Thoracic aorta (tissue), 2 donors: ENCODE measurements around the gene SLC9A8. TPM values are rescaled to one million over a fixed set of nuclear protein-coding genes. Genes with fewer than 3 reads are reported as not detected.

Source experiments
- ATAC-seq: fragments of 150-250 bp; one replicate; pipeline ENCODE4 v1.8.0; 2017; ENCODE audit warnings: low read depth; ENCODE audit not compliant: insufficient number of reproducible peaks, low FRiP score
- DNase-seq: peaks from one replicate; pipeline ENCODE4 v3.0.0-alpha.2; 2020; ENCODE audit warnings: low spot score
- H3K27ac ChIP-seq, 2 donors: fragments of 200-600 bp; sonication (generic); 1 replicate in 1 of 2; 2 replicates in 1 of 2; pipeline ENCODE4 v1.5.1; 2016; ENCODE audit warnings: mild to moderate bottlenecking in 2 of 2, moderate library complexity in 2 of 2
- H3K27me3 ChIP-seq: fragments of 200-600 bp; sonication (generic); replicated peaks from 2 replicates; pipeline ENCODE4 v1.6.0; 2016; ENCODE audit warnings: mild to moderate bottlenecking; ENCODE audit not compliant: insufficient read depth
- H3K36me3 ChIP-seq: fragments of 200-600 bp; sonication (generic); one replicate; pipeline ENCODE4 v1.5.1; 2016
- H3K4me1 ChIP-seq, 2 donors: fragments of 200-600 bp; sonication (generic); 1 replicate in 1 of 2; 2 replicates in 1 of 2; pipeline versions ENCODE4 v1.5.1 to v1.6.0; 2016; ENCODE audit warnings: low read depth in 2 of 2, mild to moderate bottlenecking in 1 of 2; ENCODE audit not compliant: control insufficient read depth in 1 of 2
- H3K4me3 ChIP-seq: fragments of 200-600 bp; sonication (generic); 2 replicates; pipeline ENCODE4 v1.5.1; 2016; ENCODE audit warnings: mild to moderate bottlenecking
- H3K9me3 ChIP-seq: fragments of 200-600 bp; sonication (generic); 2 replicates; pipeline ENCODE4 v1.5.1; 2016
- total RNA-seq, 2 donors: library from RNA; depleted of rRNA; stranded (reverse); fragments of >200 nt; gene quantifications; one replicate each; pipeline versions ENCODE4 v1.1.0 to v1.2.3, GENCODE V29; 2016
- TF ChIP-seq, protein P1 (sequence below): fragments of 200-600 bp; sonication (generic); IDR thresholded peaks from one replicate; pipeline ENCODE4 v1.5.1; 2019; ENCODE audit warnings: antibody characterized with exemption

Gene SLC9A8
- total RNA-seq, 2 donors from 2014 or later, result 9.2 to 14.3 TPM

- no peak overlapping the region for H3K4me3 ChIP-seq
- ATAC-seq (no peak), DNase-seq (no peak)
- H3K4me1 ChIP-seq, result peaks cover 7 to 8% of the 10 kb centered on the region in 2 donors
- H3K9me3 ChIP-seq, result no peaks in the 10 kb centered on the region
- TF ChIP-seq, protein P1, sequence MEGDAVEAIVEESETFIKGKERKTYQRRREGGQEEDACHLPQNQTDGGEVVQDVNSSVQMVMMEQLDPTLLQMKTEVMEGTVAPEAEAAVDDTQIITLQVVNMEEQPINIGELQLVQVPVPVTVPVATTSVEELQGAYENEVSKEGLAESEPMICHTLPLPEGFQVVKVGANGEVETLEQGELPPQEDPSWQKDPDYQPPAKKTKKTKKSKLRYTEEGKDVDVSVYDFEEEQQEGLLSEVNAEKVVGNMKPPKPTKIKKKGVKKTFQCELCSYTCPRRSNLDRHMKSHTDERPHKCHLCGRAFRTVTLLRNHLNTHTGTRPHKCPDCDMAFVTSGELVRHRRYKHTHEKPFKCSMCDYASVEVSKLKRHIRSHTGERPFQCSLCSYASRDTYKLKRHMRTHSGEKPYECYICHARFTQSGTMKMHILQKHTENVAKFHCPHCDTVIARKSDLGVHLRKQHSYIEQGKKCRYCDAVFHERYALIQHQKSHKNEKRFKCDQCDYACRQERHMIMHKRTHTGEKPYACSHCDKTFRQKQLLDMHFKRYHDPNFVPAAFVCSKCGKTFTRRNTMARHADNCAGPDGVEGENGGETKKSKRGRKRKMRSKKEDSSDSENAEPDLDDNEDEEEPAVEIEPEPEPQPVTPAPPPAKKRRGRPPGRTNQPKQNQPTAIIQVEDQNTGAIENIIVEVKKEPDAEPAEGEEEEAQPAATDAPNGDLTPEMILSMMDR, result no peak
- H3K36me3 ChIP-seq, result no peaks in the 10 kb centered on the region
- H3K27ac ChIP-seq, result peak overlapping the region in 1 of 2 donors; percentile 17
- H3K27me3 ChIP-seq, result no peaks in the 10 kb centered on the region
These were observed 22.4 kb upstream of the SLC9A8 start for GRCh38 chr20:49790077-49790798.

GRCh38 chr20:49791165-49791564 lies 21.5 kb upstream of the SLC9A8 start:
- TF ChIP-seq, protein P1, result no peak
- H3K9me3 ChIP-seq, result no peaks in the 10 kb centered on the region
- peaks cover 7 to 8% of the 10 kb centered on the region in 2 donors for H3K4me1 ChIP-seq
- DNase-seq (no peak), ATAC-seq (no peak)
- no peaks in the 10 kb centered on the region for H3K27me3 ChIP-seq
- no peak overlapping the region for H3K4me3 ChIP-seq
- H3K27ac ChIP-seq, result no peak overlapping the region
- H3K36me3 ChIP-seq, result no peaks in the 10 kb centered on the region

DNA sequence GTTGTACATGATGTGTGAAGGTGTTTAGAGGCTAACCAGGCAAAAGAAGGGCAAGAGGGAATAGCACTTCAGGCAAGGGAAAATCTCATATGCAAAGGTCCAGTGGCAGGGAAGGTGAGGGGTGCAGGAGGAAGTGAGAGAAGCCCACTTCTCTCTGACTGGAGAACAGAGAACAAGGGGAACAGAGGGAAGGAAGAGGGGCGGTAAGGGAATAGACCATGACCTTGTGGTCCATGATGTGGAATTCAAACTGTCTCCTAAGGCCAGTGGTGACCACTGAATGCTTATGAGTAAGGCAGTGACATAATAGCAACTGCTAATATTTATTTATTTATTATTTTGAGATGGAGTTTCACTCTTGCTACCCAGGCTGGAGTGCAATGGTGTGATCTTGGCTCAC lies 20.6 kb upstream of the SLC9A8 start:
- no peak overlapping the region for H3K4me3 ChIP-seq
- no peaks in the 10 kb centered on the region for H3K36me3 ChIP-seq
- no peaks in the 10 kb centered on the region for H3K27me3 ChIP-seq
- no peaks in the 10 kb centered on the region for H3K9me3 ChIP-seq
- TF ChIP-seq, protein P1, result no peak
- H3K4me1 ChIP-seq, result peaks cover 7 to 8% of the 10 kb centered on the region in 2 donors
- DNase-seq (no peak), ATAC-seq (no peak)
- H3K27ac ChIP-seq, result no peak overlapping the region

DNA sequence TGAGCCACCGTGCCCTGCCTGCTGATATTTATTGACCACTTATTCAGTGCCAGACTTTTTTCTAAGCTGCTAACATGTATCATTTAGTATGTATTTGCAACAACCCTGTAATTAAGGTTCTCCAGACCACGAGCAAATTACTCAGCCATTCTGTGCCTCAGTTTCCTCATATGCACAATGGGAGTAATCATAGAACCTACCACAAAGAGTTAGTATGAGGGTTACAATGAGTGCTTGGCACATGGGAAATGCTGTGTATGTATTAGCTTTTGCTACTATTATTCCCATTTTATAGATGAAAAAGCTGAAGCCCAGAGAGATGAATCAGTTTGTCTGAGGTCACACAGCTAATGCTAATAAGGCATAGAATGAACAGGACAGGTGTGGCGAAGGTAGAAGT lies 20.0 kb upstream of the SLC9A8 start:
- peaks cover 7 to 8% of the 10 kb centered on the region in 2 donors for H3K4me1 ChIP-seq
- H3K27ac ChIP-seq, result no peak overlapping the region
- TF ChIP-seq, protein P1, result no peak
- H3K9me3 ChIP-seq, result no peaks in the 10 kb centered on the region
- DNase-seq (no peak), ATAC-seq (no peak)
- H3K4me3 ChIP-seq, result no peak overlapping the region
- no peaks in the 10 kb centered on the region for H3K36me3 ChIP-seq
- H3K27me3 ChIP-seq, result no peaks in the 10 kb centered on the region

DNA sequence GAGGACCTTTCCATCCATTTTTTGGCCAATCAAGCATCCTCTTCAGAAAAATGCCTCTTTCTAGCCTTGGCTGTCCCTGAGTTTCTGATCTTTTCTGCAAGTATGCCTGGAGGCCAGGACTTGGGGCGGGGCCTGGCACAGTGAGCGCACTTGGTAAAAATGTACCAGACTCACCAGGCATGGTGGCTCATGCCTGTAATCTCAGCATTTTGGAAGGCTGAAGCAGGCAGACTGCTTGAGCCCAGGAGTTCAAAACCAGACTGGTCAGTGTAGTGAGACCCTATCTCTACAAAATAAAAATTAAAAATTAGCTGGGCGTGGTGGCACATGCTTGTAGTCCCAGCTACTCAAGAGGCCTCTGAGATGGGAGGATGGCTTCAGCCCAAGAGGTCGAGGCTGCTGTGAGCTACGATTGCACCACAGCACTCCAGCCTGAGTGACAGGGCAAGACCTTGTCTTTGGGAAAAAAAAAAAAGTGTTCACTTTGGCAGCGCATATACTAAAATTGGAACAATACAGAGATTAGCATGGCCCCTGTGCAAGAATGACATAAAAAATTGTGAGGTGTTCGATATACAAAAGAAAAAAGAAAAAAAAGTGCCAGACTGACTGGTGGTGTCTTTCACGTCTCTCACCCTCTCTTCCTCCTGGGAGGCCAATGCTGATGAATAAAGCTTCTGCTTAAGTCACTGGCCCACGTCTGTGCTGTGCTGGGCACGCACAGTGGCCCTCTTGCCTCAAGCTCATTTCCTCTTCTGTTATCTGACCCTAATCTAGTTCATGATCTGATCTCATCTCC lies 18.1 kb upstream of the SLC9A8 start:
- ATAC-seq, result no peak
- no peak overlapping the region for H3K27ac ChIP-seq

More for the DNA sequence above, 18.1 kb upstream of the SLC9A8 start:
- TF ChIP-seq, protein P1, result no peak
- Histone ChIP-seq H3K4me1 (peaks cover 7 to 8% of the 10 kb centered on the region in 2 donors), H3K9me3 (no peaks in the 10 kb centered on the region), H3K27me3 (no peaks in the 10 kb centered on the region), H3K4me3 (no peak overlapping the region), H3K36me3 (no peaks in the 10 kb centered on the region)
- DNase-seq, result no peak
